GM19238 (cell line): Measurements from ENCODE around the gene FUT8.

Experiments
- DNase-seq: peaks from one replicate; pipeline ENCODE4 v3.0.0; 2011; ENCODE audit warnings: low spot score; ENCODE audit not compliant: insufficient read length

FUT8 gene

GRCh38 chr14:65412032-65412846 is at the start of gene FUT8:
Gene FUT8, plus strand, starts transcription at chr14:65412730. Its CDS starts 148,834 bp downstream, at chr14:65561564.
- peak; percentile 63 for DNase-seq

- no peak for DNase-seq
These were observed 45.5 kb upstream of the FUT8 start for GRCh38 chr14:65366802-65367565.

- no peak for DNase-seq
These were observed 43.0 kb upstream of the FUT8 start for GRCh38 chr14:65369560-65369959.

- no peak for DNase-seq
These were observed 41.7 kb upstream of the FUT8 start for GRCh38 chr14:65370801-65371248.

- DNase-seq: no peak
These were observed 40.7 kb upstream of the FUT8 start for GRCh38 chr14:65371784-65372183.

GRCh38 chr14:65373016-65373670 is 39.4 kb upstream of the FUT8 start:
- DNase-seq: no peak

- no peak for DNase-seq
These were observed 38.9 kb upstream of the FUT8 start for GRCh38 chr14:65373671-65374039.

GRCh38 chr14:65377576-65377975 is 35.0 kb upstream of the FUT8 start:
- DNase-seq: no peak

GRCh38 chr14:65382586-65382985 is 29.9 kb upstream of the FUT8 start:
- DNase-seq: no peak

- DNase-seq: no peak
These were observed 25.4 kb upstream of the FUT8 start for GRCh38 chr14:65387171-65387570.

- no peak for DNase-seq
These were observed 24.9 kb upstream of the FUT8 start for GRCh38 chr14:65387628-65388027.

GRCh38 chr14:65392296-65392695 is 20.2 kb upstream of the FUT8 start:
- no peak for DNase-seq

- DNase-seq: no peak
These were observed 16.2 kb upstream of the FUT8 start for GRCh38 chr14:65396082-65396910.

GRCh38 chr14:65403231-65403630 is 9.3 kb upstream of the FUT8 start:
- no peak for DNase-seq

- DNase-seq: no peak
These were observed 4.4 kb upstream of the FUT8 start for GRCh38 chr14:65408113-65408512.

GRCh38 chr14:65410640-65411039 is 1.9 kb upstream of the FUT8 start:
- DNase-seq: no peak

GRCh38 chr14:65411656-65412031 is 886 bp upstream of the FUT8 start:
- peak; percentile 72 for DNase-seq

GRCh38 chr14:65412856-65413738 is 567 bp downstream of the FUT8 start:
- peak; percentile 41 for DNase-seq

GRCh38 chr14:65413739-65414045 is 1.2 kb downstream of the FUT8 start:
- no peak for DNase-seq

- no peak for DNase-seq
These were observed 2.5 kb downstream of the FUT8 start for GRCh38 chr14:65414961-65415589.
